Colon (tissue), 2 donors: ENCODE results near the gene CD7.

Experiments
- FAIRE-seq: peaks from 2 replicates; lab custom pipeline; 2012; peaks lifted over from hg19 to GRCh38; lab: Jason Lieb, UNC
- donor health status: control.
- donor health status: control.

Gene CD7

GRCh38 chr17:82346342-82347300 lies 29.2 kb upstream of the CD7 start:
- no peak for FAIRE-seq

- no peak for FAIRE-seq
These were observed 28.0 kb upstream of the CD7 start for GRCh38 chr17:82345151-82345976.

GRCh38 chr17:82344175-82344907 lies 26.9 kb upstream of the CD7 start:
- no peak for FAIRE-seq

DNA sequence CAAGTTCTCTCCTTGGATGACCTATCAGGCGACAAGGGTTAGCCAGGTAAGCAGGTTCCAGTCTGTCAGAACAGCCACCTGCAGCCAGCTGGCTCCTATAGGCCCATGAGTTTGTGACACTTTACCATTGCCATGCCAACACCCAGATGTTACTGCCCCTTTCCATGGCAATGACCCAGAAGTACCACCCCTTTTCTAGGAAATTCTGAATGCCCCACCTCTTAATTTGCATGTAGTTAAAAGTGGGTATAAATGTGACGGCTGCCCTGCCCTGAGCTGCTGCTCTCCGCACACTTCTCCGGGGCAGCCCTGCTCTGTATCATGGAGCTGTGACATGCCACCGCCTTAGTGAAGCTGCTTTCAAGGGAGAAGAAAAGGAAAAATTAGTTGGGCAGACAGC lies 26.2 kb upstream of the CD7 start:
- no peak for FAIRE-seq

GRCh38 chr17:82342361-82343079 lies 25.1 kb upstream of the CD7 start:
- no peak for FAIRE-seq

- FAIRE-seq = no peak
These were observed 22.5 kb upstream of the CD7 start for GRCh38 chr17:82339634-82340580.

GRCh38 chr17:82338858-82339633 lies 21.6 kb upstream of the CD7 start:
- FAIRE-seq = no peak

- FAIRE-seq = no peak
These were observed 17.4 kb upstream of the CD7 start for GRCh38 chr17:82334622-82335394.

GRCh38 chr17:82334204-82334621 lies 16.8 kb upstream of the CD7 start:
- FAIRE-seq = no peak

DNA sequence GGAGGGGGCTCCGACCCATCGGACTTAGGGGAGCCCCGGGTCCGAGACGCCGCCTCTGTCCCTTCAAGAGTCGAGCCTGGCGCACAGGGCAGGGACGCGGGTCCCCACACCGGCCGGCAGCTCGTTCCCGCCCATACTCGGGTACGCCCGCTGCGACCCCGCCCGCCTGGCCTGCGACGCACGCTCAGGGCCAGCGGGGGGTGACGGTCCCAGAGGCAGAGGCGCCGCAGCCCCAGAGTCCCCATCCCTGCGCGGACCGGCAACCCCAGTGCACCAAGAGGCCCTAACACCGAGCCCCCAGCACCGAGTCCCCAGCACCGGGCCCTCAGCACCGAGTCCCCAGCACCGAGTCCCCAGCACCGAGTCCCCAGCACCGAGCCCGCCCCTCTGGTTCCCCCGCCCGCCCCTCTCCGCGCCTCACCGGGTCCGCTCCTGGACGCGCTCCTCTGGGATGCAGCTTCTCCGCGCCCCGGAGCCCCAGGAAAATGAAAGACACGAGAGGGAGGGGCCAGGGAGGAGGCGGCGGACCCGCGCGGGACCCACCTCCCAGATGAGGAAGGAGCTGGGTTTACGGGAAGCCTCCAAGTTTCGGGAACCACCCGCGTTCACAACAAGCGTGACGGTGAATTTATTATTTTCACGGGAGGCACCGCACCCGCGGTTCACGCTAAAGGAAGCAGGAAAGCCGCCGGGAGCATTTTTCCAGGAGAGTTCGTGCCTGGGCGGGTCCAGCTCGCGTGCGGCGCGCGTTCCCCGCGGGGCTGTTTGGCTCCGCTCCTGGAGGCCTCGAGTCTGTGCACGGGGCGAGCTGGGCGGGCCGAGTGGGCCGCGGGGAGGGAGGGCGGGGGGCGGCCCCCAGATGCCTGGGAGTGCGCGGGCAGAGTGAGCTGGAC lies 16.1 kb upstream of the CD7 start, which contains the start of gene SECTM1:
TSS of gene SECTM1 (minus strand) at position 488 of the 893 bp plus-strand sequence. CDS start 6,526 bp downstream, outside the sequence.
- FAIRE-seq = no peak

- no peak for FAIRE-seq
These were observed 15.4 kb upstream of the CD7 start for GRCh38 chr17:82332669-82333278.

DNA sequence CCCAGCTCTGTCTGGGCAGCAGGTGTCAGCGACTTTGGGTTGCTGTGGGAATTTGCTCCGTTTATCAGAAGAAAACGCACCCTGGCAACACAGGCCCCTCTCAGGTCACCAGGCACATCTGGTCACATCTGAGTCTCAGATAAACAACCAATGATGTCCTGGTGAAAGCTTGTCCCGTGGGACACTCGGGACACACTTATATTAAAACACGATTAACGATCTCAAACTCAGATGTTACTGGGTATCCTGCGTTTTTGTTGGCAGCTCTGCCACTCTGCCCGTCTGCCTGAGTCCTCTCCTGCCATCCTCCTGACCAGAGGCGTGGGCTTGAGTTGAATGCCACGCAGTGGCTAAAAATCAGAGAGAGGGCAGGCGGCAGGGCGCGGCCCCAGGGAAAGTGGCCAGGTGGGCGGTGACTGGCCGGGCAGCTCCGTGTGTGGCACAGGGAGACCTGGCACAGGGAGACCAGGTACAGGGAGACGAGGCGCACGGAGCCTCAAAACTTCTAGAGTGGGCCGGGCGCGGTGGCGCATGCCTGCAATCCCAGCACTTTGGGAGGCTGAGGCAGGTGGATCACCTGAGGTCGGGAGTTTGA lies 14.0 kb upstream of the CD7 start:
- no peak for FAIRE-seq

DNA sequence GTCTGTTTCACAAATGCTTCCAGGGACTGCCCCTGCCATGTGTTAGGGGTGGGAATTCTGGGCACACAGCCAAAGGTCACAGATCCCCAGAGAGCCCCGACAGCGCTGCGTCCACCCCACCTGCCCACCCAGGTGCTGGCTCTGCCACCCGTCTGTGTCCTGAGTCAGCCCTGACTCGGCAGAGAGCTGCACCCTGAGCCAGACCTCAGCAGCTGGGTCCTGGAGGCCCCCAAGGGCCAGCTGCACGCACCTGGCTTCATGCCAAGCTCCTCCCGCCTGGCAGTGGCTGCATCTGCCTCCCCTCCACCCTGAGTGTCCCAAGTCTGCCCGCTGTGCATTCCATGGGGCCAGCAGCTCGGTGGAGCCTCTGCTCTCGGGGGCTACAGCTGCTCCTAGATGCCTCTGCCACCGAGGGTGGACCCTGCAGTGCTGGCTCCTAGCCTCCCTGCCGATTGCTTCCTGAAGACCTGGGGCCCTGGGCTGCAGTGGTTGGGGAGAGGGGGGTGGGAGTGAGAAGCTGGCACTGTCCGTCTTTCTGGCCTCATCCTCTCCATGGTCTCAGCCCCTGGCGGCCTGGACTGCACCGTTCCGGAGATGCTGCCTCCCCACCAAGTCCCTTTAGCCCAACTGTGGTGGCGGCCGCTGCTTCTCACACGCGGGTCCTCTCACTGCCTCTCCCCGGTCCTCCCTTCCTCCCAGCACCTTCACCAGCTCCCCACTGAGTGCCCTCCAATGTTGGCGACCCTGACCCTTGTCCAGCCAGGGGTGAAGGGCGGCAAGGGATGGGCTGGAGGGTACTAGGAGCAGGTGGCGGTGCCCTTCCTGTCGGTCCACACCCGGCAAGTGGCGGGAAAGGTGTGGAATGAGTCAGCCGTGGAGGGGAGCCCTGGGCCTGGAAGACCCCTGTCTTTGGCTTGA lies 13.2 kb upstream of the CD7 start:
- FAIRE-seq = no peak

GRCh38 chr17:82329683-82330321 lies 12.4 kb upstream of the CD7 start:
- no peak for FAIRE-seq

DNA sequence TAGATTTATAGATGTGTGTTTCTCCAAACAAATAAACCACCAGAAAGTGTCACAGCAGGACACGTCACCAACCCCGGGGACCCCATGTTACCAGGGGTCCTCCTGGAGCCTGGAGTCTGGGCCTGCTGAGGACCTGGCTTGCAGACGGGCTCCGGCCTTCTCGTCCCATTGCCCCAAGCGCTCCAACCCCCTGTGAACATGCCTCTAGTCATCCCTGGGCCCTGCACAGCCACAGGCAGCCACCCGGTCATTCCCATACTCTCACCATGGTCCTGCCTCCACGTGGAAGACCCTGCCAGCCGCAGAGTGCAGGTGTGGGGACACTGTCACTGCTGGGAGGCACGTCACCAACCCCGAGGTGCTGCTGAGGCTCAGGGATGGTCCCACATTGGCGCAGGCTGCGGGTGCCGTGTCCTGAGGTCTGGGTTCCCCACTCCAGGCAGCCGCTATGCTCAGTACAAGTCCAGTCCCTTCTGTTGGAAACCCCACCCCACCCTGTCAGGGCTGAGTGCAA lies 11.6 kb upstream of the CD7 start:
- FAIRE-seq = no peak
